ENCODE measurements around the gene CD52. TPM values are rescaled to one million over a fixed set of nuclear protein-coding genes. Genes with fewer than 3 reads are reported as not detected.

Gene CD52
- total RNA-seq, 1 experiment from 2014 or later = 1.6 TPM

DNA sequence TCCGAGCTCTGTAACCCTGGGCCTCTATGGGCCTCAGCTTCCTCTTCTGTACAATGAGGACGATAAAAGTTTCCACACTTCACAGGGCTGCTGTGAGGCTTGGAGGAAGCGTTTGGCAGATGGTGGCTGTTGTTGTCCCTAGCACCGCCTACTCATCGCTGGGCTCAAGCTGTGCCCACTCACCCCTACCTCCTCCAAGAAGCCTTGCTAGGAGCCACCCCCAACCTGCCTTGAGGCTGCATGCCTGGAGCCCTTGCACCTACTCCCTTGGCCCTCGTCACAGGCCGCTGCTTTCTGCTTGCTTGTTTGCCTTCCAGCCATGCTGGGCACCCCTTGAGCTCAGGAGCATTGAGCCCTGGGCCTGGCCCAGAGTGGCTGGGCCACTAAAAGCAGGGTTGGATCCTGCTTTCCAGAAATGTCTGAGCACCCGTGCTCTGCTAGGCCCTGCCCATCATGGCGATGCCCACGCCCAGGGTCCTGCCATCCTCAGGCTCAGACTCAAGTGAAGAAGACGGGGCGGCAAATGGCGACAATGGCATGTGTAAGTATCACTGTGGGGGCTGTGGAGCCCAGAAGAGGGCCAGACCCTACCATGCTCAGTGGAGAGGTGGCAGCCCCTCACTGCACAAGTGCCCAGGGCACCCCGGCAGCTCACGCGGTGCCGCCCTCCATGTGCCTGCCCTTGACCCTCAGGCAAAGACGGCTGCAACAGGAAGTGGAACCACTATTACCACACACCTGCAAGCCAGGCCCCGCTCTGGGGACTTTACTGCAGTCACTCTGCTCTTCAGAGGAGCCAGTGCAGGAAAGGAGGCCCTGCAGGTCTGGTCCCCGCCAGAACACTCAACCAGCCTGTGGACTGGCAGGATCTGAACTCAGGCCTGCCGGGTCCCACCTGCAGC is 28.3 kb upstream of the CD52 start:
- Histone ChIP-seq H3K9me3 (ENCODE audit: control insufficient read depth, insufficient read depth, low read depth, low read length) (no peaks in the 10 kb centered on the region), H3K27me3 (ENCODE audit: control insufficient read depth, insufficient read depth, low read length) (no peaks in the 10 kb centered on the region), H3K27ac (ENCODE audit: low read length) (no peak overlapping the region), H3K4me3 (ENCODE audit: low read depth in 2 of 2, low read length in 2 of 2) (no peak overlapping the region), H3K4me1 (ENCODE audit: control insufficient read depth, insufficient read depth, low read length) (peaks cover 10% of the 10 kb centered on the region), H3K36me3 (ENCODE audit: control insufficient read depth, insufficient read depth, low read length) (no peaks in the 10 kb centered on the region)
- BruUV-seq (replicated peaks) = no TSS peak
- DNase-seq (ENCODE audit: low read depth, low spot score) (no peak), ATAC-seq (no peak)
- TF ChIP-seq, protein P1, sequence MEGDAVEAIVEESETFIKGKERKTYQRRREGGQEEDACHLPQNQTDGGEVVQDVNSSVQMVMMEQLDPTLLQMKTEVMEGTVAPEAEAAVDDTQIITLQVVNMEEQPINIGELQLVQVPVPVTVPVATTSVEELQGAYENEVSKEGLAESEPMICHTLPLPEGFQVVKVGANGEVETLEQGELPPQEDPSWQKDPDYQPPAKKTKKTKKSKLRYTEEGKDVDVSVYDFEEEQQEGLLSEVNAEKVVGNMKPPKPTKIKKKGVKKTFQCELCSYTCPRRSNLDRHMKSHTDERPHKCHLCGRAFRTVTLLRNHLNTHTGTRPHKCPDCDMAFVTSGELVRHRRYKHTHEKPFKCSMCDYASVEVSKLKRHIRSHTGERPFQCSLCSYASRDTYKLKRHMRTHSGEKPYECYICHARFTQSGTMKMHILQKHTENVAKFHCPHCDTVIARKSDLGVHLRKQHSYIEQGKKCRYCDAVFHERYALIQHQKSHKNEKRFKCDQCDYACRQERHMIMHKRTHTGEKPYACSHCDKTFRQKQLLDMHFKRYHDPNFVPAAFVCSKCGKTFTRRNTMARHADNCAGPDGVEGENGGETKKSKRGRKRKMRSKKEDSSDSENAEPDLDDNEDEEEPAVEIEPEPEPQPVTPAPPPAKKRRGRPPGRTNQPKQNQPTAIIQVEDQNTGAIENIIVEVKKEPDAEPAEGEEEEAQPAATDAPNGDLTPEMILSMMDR (IDR thresholded peaks at IDR 0.05) = no peak
- in situ Hi-C loops (cut with HindIII; ENCODE audit: low pct_unique_long_range_greater_than_20kb, low sequenced_read_pairs) = no loop called here
- CTCF ChIA-PET = interaction anchor here (0.8 kb wide), 1 partner anchor 8 kb away, joined by 3 read pairs; no protein-coding TSS in a partner anchor
- POLR2A ChIA-PET = no interaction called here
- intact Hi-C loops (cut with micrococcal nuclease; ENCODE audit: unreplicated experiment) = loop anchor here (5.0 kb wide), 1 partner anchor 103 kb away; no protein-coding TSS in a partner anchor

DNA sequence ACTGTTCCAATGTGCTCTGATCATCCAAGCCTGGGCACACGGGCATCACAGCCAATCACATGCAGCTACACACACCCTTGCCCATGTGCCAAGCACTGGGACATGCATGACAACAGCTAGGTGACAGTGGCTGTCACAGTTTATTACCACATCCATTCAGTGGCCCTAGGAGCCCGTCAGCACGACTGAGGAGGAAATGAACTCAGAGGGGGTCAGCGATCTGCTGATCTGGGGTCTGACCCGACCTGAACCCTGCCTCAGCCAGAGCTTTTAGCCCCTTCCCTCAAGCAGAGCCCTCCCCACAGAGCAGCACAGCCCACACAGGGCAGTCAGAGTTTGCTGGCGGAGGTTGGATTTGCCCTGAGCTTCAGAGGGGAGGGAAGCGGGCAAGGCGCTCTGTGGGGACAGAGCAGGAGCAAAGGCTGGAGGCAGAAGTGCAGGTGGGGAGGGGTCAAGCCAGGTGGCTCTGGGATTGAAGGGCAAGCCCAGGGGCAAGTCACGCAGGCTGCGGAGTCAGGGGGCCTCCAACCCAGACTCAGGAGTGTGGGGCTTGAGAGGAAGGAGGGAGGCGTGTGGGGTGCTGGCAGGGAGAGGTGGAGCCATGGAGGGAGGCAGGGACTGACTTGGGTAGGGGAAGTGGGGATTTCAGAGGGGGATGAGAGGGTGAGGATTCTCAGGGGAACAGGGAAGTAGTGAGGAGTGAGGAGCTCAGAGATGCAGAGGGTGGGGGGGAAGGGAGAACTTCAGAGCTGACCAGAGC is 27.5 kb upstream of the CD52 start:
- in situ Hi-C loops (cut with HindIII; ENCODE audit: low pct_unique_long_range_greater_than_20kb, low sequenced_read_pairs) = no loop called here
- BruUV-seq (replicated peaks) = no TSS peak
- no peak overlapping the region for H3K27ac ChIP-seq (ENCODE audit: low read length)
- H3K4me3 ChIP-seq (ENCODE audit: low read depth in 2 of 2, low read length in 2 of 2) = no peak overlapping the region
- CTCF ChIA-PET = interaction anchor here (0.6 kb wide), 1 partner anchor 125 kb away, joined by 5 read pairs; no protein-coding TSS in a partner anchor
- H3K36me3 ChIP-seq (ENCODE audit: control insufficient read depth, insufficient read depth, low read length) = no peaks in the 10 kb centered on the region
- H3K4me1 ChIP-seq (ENCODE audit: control insufficient read depth, insufficient read depth, low read length) = peaks cover under 1% of the 10 kb centered on the region; the same call in 1 of the 2 replicates
- TF ChIP-seq, protein P1 (IDR thresholded peaks at IDR 0.05) = no peak
- TF ChIP-seq POLR2AphosphoS5 (IDR thresholded peaks at IDR 0.05; ENCODE audit: low read depth, low read length) = no peak
- TF ChIP-seq, protein P2, sequence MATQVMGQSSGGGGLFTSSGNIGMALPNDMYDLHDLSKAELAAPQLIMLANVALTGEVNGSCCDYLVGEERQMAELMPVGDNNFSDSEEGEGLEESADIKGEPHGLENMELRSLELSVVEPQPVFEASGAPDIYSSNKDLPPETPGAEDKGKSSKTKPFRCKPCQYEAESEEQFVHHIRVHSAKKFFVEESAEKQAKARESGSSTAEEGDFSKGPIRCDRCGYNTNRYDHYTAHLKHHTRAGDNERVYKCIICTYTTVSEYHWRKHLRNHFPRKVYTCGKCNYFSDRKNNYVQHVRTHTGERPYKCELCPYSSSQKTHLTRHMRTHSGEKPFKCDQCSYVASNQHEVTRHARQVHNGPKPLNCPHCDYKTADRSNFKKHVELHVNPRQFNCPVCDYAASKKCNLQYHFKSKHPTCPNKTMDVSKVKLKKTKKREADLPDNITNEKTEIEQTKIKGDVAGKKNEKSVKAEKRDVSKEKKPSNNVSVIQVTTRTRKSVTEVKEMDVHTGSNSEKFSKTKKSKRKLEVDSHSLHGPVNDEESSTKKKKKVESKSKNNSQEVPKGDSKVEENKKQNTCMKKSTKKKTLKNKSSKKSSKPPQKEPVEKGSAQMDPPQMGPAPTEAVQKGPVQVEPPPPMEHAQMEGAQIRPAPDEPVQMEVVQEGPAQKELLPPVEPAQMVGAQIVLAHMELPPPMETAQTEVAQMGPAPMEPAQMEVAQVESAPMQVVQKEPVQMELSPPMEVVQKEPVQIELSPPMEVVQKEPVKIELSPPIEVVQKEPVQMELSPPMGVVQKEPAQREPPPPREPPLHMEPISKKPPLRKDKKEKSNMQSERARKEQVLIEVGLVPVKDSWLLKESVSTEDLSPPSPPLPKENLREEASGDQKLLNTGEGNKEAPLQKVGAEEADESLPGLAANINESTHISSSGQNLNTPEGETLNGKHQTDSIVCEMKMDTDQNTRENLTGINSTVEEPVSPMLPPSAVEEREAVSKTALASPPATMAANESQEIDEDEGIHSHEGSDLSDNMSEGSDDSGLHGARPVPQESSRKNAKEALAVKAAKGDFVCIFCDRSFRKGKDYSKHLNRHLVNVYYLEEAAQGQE (IDR thresholded peaks at IDR 0.05; ENCODE audit: insufficient read depth in 1 of 2, low read depth in 2 of 2, low read length in 1 of 2) = no peak
- TF ChIP-seq TCF7L2 (IDR thresholded peaks at IDR 0.05; ENCODE audit: low read depth, low read length) = no peak
- TF ChIP-seq SIN3A (IDR thresholded peaks at IDR 0.05; ENCODE audit: borderline replicate concordance, insufficient read depth, low read depth, low read length) = no peak
- DNase-seq (ENCODE audit: low read depth, low spot score) = no peak
- H3K9me3 ChIP-seq (ENCODE audit: control insufficient read depth, insufficient read depth, low read depth, low read length) = no peaks in the 10 kb centered on the region
- no peaks in the 10 kb centered on the region for H3K27me3 ChIP-seq (ENCODE audit: control insufficient read depth, insufficient read depth, low read length)
- intact Hi-C loops (cut with micrococcal nuclease; ENCODE audit: unreplicated experiment) = no loop called here
- ATAC-seq = no peak
- POLR2A ChIA-PET = interaction anchor here (0.6 kb wide), 1 partner anchor 861 kb away, joined by 3 read pairs; no protein-coding TSS in a partner anchor

All from Panc1 (cell line).